Measurements from ENCODE around the gene WFIKKN2.
"Not testable (repeated sequence)": the region's sequence is repeated elsewhere in the genome, so short reads cannot be mapped to it uniquely, and the experiment has no call there.

The WFIKKN2 gene

DNA sequence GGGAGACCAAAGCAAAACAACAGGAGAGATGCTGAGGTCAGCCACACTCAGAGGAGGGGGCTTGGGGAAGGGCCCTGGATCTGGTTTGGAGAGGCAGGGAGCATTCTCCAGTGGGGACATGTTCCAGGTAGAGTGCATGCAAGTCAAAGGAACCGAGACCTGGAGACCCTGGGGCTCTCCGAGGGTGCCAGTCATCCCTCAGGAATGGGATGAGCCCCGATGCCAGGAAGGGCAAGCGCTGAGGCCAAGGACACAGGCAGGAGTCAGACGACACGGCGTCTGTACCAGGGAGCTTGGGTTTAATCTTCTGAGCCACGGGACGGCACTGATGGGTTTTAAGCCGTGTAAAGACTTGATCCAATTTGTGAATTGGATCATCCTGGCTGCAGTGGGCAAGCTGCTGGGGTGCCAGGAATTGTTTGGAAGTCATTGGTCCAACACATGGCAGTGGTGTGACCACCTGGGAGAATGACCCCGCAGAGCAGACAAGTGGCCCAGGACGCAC lies 35.1 kb upstream of the WFIKKN2 start:
- Histone ChIP-seq H3K4me3 (ENCODE audit: low read length in 2 of 2) (no peak overlapping the region), H3K4me1 (ENCODE audit: control insufficient read depth, insufficient read depth, low read length) (no peaks in the 10 kb centered on the region)

DNA sequence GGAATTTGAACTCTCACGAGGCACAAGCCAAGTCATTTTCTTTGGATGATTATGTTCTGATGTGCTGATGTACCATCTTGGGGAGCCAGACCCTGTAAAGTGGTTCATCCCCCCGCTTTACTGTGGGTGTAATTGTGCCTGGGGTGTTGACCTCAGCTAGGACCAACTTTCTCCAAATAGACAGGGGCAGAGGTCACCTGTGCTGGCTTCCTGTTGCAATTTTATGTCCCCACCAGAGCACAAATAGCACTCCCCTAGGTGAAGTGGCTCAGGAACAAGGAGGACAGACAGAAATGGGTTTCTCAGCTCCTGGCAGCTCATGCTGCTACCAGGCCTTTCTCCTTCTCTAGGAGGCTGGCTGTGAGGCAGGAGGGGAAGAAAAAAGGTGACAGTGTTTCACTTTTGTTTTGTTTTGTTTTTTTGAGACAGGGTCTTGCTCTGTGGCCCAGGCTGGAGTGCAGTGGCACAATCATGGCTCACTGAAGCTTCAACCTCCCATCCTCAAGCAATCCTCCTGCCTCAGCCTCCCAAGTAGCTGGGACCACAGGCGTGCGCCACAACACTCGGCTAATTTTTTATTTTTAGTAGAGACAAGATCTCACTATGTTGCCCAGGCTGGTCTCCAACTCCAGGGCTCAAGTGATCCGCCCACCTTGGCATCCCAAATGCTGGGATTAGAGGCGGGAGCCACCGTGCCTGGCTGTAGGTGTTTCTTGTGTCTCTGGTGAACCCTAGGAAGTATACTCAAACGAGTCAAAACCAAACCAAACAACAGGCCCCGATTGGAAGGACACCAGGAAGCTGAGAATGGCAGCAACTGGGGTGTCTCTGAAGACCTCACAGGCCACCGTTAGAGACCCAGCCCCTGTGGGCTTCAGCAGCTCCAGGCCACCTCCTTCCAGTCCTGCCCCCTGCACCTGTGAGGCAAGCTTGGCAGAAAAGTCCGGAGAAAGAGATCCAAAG lies 32.5 kb upstream of the WFIKKN2 start:
- H3K9ac ChIP-seq (ENCODE audit: low read length in 2 of 2) = no peak overlapping the region
- H3K4me3 ChIP-seq (ENCODE audit: low read length in 2 of 2) = no peak overlapping the region
- H3K9me3 ChIP-seq (ENCODE audit: control insufficient read depth in 2 of 2, low read length in 2 of 2) = no peaks in the 10 kb centered on the region
- H3K27me3 ChIP-seq (ENCODE audit: control insufficient read depth in 1 of 2, insufficient read depth in 2 of 2, low read length in 2 of 2) = no peaks in the 10 kb centered on the region
- no peaks in the 10 kb centered on the region for H3K36me3 ChIP-seq (ENCODE audit: control insufficient read depth in 2 of 2, insufficient read depth in 2 of 2, low read length in 2 of 2)
- no peak overlapping the region for H3K27ac ChIP-seq (ENCODE audit: low read length)
- no peaks in the 10 kb centered on the region for H3K4me1 ChIP-seq (ENCODE audit: control insufficient read depth, insufficient read depth, low read length)

More for the DNA sequence above, 35.1 kb upstream of the WFIKKN2 start:
- Histone ChIP-seq H3K27ac (ENCODE audit: low read length) (no peak overlapping the region), H3K27me3 (ENCODE audit: control insufficient read depth in 1 of 2, insufficient read depth in 2 of 2, low read length in 2 of 2) (no peaks in the 10 kb centered on the region), H3K9ac (ENCODE audit: low read length in 2 of 2) (no peak overlapping the region), H3K9me3 (ENCODE audit: control insufficient read depth in 2 of 2, low read length in 2 of 2) (no peaks in the 10 kb centered on the region), H3K36me3 (ENCODE audit: control insufficient read depth in 2 of 2, insufficient read depth in 2 of 2, low read length in 2 of 2) (no peaks in the 10 kb centered on the region)

DNA sequence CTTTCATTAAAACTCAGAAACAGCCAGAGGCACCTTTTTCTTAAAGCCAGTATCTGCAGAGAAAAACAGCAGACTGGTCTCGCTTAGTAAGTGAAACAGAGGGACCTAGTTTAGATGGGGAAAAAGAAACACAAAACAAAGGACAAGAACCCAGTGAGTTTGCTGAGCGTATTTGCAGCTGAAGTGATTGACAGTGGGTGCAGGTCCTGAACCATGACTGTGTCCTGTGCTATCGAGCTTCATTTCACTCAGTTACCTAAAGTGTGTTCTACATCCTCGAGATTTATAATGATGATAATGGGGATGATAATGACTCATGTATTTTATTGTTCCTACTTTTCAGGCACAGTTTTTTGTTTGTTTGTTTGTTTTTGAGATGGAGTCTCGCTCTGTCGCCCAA lies 31.7 kb upstream of the WFIKKN2 start:
- no peaks in the 10 kb centered on the region for H3K9me3 ChIP-seq (ENCODE audit: control insufficient read depth in 2 of 2, low read length in 2 of 2)
- no peaks in the 10 kb centered on the region for H3K36me3 ChIP-seq (ENCODE audit: control insufficient read depth in 2 of 2, insufficient read depth in 2 of 2, low read length in 2 of 2)
- no peak overlapping the region for H3K4me3 ChIP-seq (ENCODE audit: low read length in 2 of 2)
- no peak overlapping the region for H3K27ac ChIP-seq (ENCODE audit: low read length)
- H3K4me1 ChIP-seq (ENCODE audit: control insufficient read depth, insufficient read depth, low read length) = no peaks in the 10 kb centered on the region
- H3K27me3 ChIP-seq (ENCODE audit: control insufficient read depth in 1 of 2, insufficient read depth in 2 of 2, low read length in 2 of 2) = no peaks in the 10 kb centered on the region
- no peak overlapping the region for H3K9ac ChIP-seq (ENCODE audit: low read length in 2 of 2)

- H3K27ac ChIP-seq (ENCODE audit: low read length); H3K9me3 ChIP-seq (ENCODE audit: control insufficient read depth in 2 of 2, low read length in 2 of 2); H3K9ac ChIP-seq (ENCODE audit: low read length in 2 of 2); H3K4me3 ChIP-seq (ENCODE audit: low read length in 2 of 2); H3K36me3 ChIP-seq (ENCODE audit: control insufficient read depth in 2 of 2, insufficient read depth in 2 of 2, low read length in 2 of 2); H3K27me3 ChIP-seq (ENCODE audit: control insufficient read depth in 1 of 2, insufficient read depth in 2 of 2, low read length in 2 of 2); H3K4me1 ChIP-seq (ENCODE audit: control insufficient read depth, insufficient read depth, low read length): not testable (repeated sequence)
These were observed 30.5 kb upstream of the WFIKKN2 start for GRCh38 chr17:50804749-50805475.

DNA sequence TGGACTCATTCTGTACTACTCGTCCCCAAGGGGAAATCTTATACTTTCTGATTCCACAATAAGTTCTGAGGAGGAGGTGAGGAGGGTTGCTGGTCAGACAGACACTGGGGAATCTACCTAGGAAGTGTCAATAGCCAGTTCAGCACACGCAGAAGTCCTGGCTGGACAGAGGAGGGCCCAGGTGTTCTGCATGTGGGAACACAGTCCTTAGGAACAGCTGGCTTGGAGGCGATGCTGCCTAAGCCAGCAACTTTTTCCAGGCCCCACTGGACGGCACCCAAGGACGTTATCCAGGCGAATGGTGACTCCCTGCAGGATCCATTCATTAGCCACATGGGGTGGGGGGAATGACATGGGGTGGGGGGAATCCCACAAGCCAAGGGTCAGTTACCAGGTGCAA lies 29.9 kb upstream of the WFIKKN2 start:
- H3K27me3 ChIP-seq (ENCODE audit: control insufficient read depth in 1 of 2, insufficient read depth in 2 of 2, low read length in 2 of 2) = no peaks in the 10 kb centered on the region
- H3K9ac ChIP-seq (ENCODE audit: low read length in 2 of 2) = no peak overlapping the region
- H3K4me3 ChIP-seq (ENCODE audit: low read length in 2 of 2) = no peak overlapping the region
- H3K9me3 ChIP-seq (ENCODE audit: control insufficient read depth in 2 of 2, low read length in 2 of 2) = no peaks in the 10 kb centered on the region
- no peak overlapping the region for H3K27ac ChIP-seq (ENCODE audit: low read length)
- H3K4me1 ChIP-seq (ENCODE audit: control insufficient read depth, insufficient read depth, low read length) = no peaks in the 10 kb centered on the region
- no peaks in the 10 kb centered on the region for H3K36me3 ChIP-seq (ENCODE audit: control insufficient read depth in 2 of 2, insufficient read depth in 2 of 2, low read length in 2 of 2)

DNA sequence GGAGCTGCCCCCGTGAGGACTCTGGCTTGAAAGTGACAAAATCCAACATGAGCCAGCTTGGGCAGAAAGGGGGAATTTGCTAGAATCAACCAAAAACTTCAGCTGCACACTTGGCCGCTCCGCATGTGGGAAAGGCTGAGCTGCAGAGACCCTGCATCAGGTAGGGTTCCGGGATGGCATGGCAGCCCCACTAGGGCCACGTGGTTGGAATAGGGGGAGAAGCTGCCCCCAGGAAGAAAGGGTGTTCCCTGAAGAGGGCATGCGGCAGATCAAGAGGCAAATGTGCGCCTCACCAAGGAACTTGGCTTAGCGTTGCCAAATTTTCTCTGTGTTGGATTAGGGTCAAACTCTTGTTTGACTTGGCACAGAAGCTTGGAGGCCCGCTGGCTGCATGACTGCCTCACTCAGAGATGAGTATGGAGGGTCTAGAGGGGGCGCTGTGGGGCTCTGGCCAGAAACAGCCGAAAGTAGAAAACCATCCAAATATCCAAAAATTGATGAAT lies 29.2 kb upstream of the WFIKKN2 start:
- Histone ChIP-seq H3K9me3 (ENCODE audit: control insufficient read depth in 2 of 2, low read length in 2 of 2) (no peaks in the 10 kb centered on the region), H3K27ac (ENCODE audit: low read length) (no peak overlapping the region), H3K4me3 (ENCODE audit: low read length in 2 of 2) (no peak overlapping the region), H3K27me3 (ENCODE audit: control insufficient read depth in 1 of 2, insufficient read depth in 2 of 2, low read length in 2 of 2) (no peaks in the 10 kb centered on the region), H3K36me3 (ENCODE audit: control insufficient read depth in 2 of 2, insufficient read depth in 2 of 2, low read length in 2 of 2) (no peaks in the 10 kb centered on the region), H3K4me1 (ENCODE audit: control insufficient read depth, insufficient read depth, low read length) (no peaks in the 10 kb centered on the region), H3K9ac (ENCODE audit: low read length in 2 of 2) (no peak overlapping the region)

DNA sequence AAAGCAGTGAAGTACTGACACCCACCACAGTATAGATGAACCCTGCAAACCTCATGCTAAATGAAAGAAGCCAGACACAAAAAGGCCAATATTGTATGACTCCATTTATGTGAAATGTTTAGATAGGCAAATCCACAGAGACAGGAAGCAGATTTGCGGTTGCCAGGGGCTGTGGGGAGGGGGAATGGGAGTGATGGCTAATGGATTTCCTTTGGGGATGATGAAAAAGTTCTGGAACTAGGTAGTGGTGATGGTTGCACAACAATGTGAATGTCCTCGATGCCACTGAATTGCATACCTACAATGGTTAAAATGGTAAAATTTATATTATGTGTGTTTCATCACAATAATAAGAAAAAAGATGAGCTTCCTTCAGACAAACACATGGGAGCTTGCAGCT lies 28.4 kb upstream of the WFIKKN2 start:
- Histone ChIP-seq H3K4me1 (ENCODE audit: control insufficient read depth, insufficient read depth, low read length) (no peaks in the 10 kb centered on the region), H3K27me3 (ENCODE audit: control insufficient read depth in 1 of 2, insufficient read depth in 2 of 2, low read length in 2 of 2) (no peaks in the 10 kb centered on the region), H3K9ac (ENCODE audit: low read length in 2 of 2) (no peak overlapping the region), H3K36me3 (ENCODE audit: control insufficient read depth in 2 of 2, insufficient read depth in 2 of 2, low read length in 2 of 2) (no peaks in the 10 kb centered on the region), H3K27ac (ENCODE audit: low read length) (no peak overlapping the region), H3K4me3 (ENCODE audit: low read length in 2 of 2) (no peak overlapping the region), H3K9me3 (ENCODE audit: control insufficient read depth in 2 of 2, low read length in 2 of 2) (no peaks in the 10 kb centered on the region)

GRCh38 chr17:50807675-50808074 lies 27.7 kb upstream of the WFIKKN2 start:
- H3K27ac ChIP-seq (ENCODE audit: low read length) = no peak overlapping the region
- H3K4me1 ChIP-seq (ENCODE audit: control insufficient read depth, insufficient read depth, low read length) = no peaks in the 10 kb centered on the region
- no peak overlapping the region for H3K9ac ChIP-seq (ENCODE audit: low read length in 2 of 2)
- H3K27me3 ChIP-seq (ENCODE audit: control insufficient read depth in 1 of 2, insufficient read depth in 2 of 2, low read length in 2 of 2) = no peaks in the 10 kb centered on the region
- no peak overlapping the region for H3K4me3 ChIP-seq (ENCODE audit: low read length in 2 of 2)
- no peaks in the 10 kb centered on the region for H3K9me3 ChIP-seq (ENCODE audit: control insufficient read depth in 2 of 2, low read length in 2 of 2)
- H3K36me3 ChIP-seq (ENCODE audit: control insufficient read depth in 2 of 2, insufficient read depth in 2 of 2, low read length in 2 of 2) = no peaks in the 10 kb centered on the region

- Histone ChIP-seq H3K36me3 (ENCODE audit: control insufficient read depth in 2 of 2, insufficient read depth in 2 of 2, low read length in 2 of 2) (no peaks in the 10 kb centered on the region), H3K9me3 (ENCODE audit: control insufficient read depth in 2 of 2, low read length in 2 of 2) (no peaks in the 10 kb centered on the region), H3K9ac (ENCODE audit: low read length in 2 of 2) (no peak overlapping the region), H3K27me3 (ENCODE audit: control insufficient read depth in 1 of 2, insufficient read depth in 2 of 2, low read length in 2 of 2) (no peaks in the 10 kb centered on the region), H3K4me1 (ENCODE audit: control insufficient read depth, insufficient read depth, low read length) (no peaks in the 10 kb centered on the region), H3K4me3 (ENCODE audit: low read length in 2 of 2) (no peak overlapping the region), H3K27ac (ENCODE audit: low read length) (no peak overlapping the region)
These were observed 27.0 kb upstream of the WFIKKN2 start for GRCh38 chr17:50808413-50808812.

DNA sequence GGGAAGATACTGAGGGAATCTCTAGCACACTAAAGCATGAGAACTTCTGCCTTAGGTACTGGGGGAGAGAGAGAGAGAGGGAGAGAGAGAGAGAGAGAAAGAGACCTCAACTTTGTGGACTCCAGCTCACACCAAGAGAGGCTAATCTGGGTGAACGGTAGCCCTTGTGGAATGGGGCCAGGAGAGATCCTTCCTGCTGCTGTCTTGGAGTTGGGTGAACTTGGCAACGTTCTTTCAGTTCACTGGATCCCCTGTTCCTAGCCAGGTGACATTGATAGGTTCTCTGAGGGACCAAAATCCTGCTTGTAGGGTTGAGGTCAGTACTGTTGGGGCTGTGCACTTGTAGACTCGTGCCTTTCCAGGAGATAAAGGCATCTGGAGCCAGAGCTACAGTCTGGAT lies 26.5 kb upstream of the WFIKKN2 start:
- H3K9ac ChIP-seq (ENCODE audit: low read length in 2 of 2) = no peak overlapping the region
- no peak overlapping the region for H3K27ac ChIP-seq (ENCODE audit: low read length)
- H3K4me1 ChIP-seq (ENCODE audit: control insufficient read depth, insufficient read depth, low read length) = no peaks in the 10 kb centered on the region
- no peak overlapping the region for H3K4me3 ChIP-seq (ENCODE audit: low read length in 2 of 2)
- no peaks in the 10 kb centered on the region for H3K27me3 ChIP-seq (ENCODE audit: control insufficient read depth in 1 of 2, insufficient read depth in 2 of 2, low read length in 2 of 2)
- H3K36me3 ChIP-seq (ENCODE audit: control insufficient read depth in 2 of 2, insufficient read depth in 2 of 2, low read length in 2 of 2) = no peaks in the 10 kb centered on the region
- H3K9me3 ChIP-seq (ENCODE audit: control insufficient read depth in 2 of 2, low read length in 2 of 2) = no peaks in the 10 kb centered on the region
